GM19025 (cell line): ENCODE results near the gene TOMM40.
"Not testable (repeated sequence)": the region's sequence is repeated elsewhere in the genome, so short reads cannot be mapped to it uniquely, and the experiment has no call there.

Experiments
- ATAC-seq: cut with Tn5 transposase; IDR thresholded peaks from one replicate; pipeline ENCODE4 v1.9.1; 2021; ENCODE audit warnings: mild to moderate bottlenecking, low read depth, moderate library complexity; ENCODE audit not compliant: unreplicated experiment

TOMM40 gene

GRCh38 chr19:44891016-44891882 lies at the start of gene TOMM40:
Gene TOMM40 (plus strand): TSS chr19:44891254. CDS start chr19:44891416, 162 bp downstream.
- ATAC-seq: no peak

- ATAC-seq: no peak
Observed at GRCh38 chr19:44845286-44845611, 45.8 kb upstream of the TOMM40 start.

- no peak for ATAC-seq
Observed at GRCh38 chr19:44845612-44846454, 45.2 kb upstream of the TOMM40 start, which contains the start of gene NECTIN2. Gene NECTIN2 (plus strand): TSS chr19:44846297. CDS start chr19:44846526, 229 bp downstream.

- ATAC-seq: no peak
Observed at GRCh38 chr19:44846455-44847143, 44.5 kb upstream of the TOMM40 start.

- ATAC-seq: no peak
Observed at GRCh38 chr19:44847144-44848035, 43.7 kb upstream of the TOMM40 start.

- no peak for ATAC-seq
Observed at GRCh38 chr19:44848036-44848811, 42.8 kb upstream of the TOMM40 start.

GRCh38 chr19:44848812-44849447 lies 42.1 kb upstream of the TOMM40 start:
- no peak for ATAC-seq

GRCh38 chr19:44850641-44851109 lies 40.4 kb upstream of the TOMM40 start:
- ATAC-seq: no peak

GRCh38 chr19:44851427-44851826 lies 39.6 kb upstream of the TOMM40 start:
- no peak for ATAC-seq

- ATAC-seq: no peak
Observed at GRCh38 chr19:44855606-44856005, 35.4 kb upstream of the TOMM40 start.

- ATAC-seq: no peak
Observed at GRCh38 chr19:44856421-44857083, 34.5 kb upstream of the TOMM40 start.

- no peak for ATAC-seq
Observed at GRCh38 chr19:44857837-44858236, 33.2 kb upstream of the TOMM40 start.

GRCh38 chr19:44861576-44861975 lies 29.5 kb upstream of the TOMM40 start:
- not testable (repeated sequence) for ATAC-seq

- no peak for ATAC-seq
Observed at GRCh38 chr19:44863990-44864389, 27.1 kb upstream of the TOMM40 start.

- no peak for ATAC-seq
Observed at GRCh38 chr19:44865196-44865767, 25.8 kb upstream of the TOMM40 start.

GRCh38 chr19:44866664-44867063 lies 24.4 kb upstream of the TOMM40 start:
- no peak for ATAC-seq

- no peak for ATAC-seq
Observed at GRCh38 chr19:44867578-44867977, 23.5 kb upstream of the TOMM40 start.
